ENCODE results near the gene CHST15. TPM values are rescaled to one million over a fixed set of nuclear protein-coding genes. Genes with fewer than 3 reads are reported as not detected.

CHST15 gene
- total and polyA plus RNA-seq, 2 experiments from 2014 or later, result 0.92 to 1.9 TPM

GRCh38 chr10:124048371-124049290, 44.8 kb downstream of the CHST15 start:
- peak in 1 of 2 donors; percentile 41 for DNase-seq (ENCODE audit: low read depth in 1 of 2, low spot score in 1 of 2)
- H3K27ac ChIP-seq, result no peak overlapping the region
- no peaks in the 10 kb centered on the region for H3K36me3 ChIP-seq
- no peak for TF ChIP-seq CTCF (IDR thresholded peaks at IDR 0.05; ENCODE audit: low read depth, low read length)
- no peaks in the 10 kb centered on the region for H3K27me3 ChIP-seq
- H3K4me3 ChIP-seq, result no peak overlapping the region
- H3K9me3 ChIP-seq (ENCODE audit: low read depth), result no peaks in the 10 kb centered on the region
- peaks cover 4% of the 10 kb centered on the region for H3K4me1 ChIP-seq (ENCODE audit: low read depth)

- no peak for DNase-seq (ENCODE audit: low read depth in 1 of 2, low spot score in 1 of 2)
- no peaks in the 10 kb centered on the region for H3K9me3 ChIP-seq (ENCODE audit: low read depth)
- no peaks in the 10 kb centered on the region for H3K36me3 ChIP-seq
- no peak for TF ChIP-seq CTCF (IDR thresholded peaks at IDR 0.05; ENCODE audit: low read depth, low read length)
- H3K27ac ChIP-seq, result no peak overlapping the region
- peaks cover 4% of the 10 kb centered on the region for H3K4me1 ChIP-seq (ENCODE audit: low read depth)
- H3K27me3 ChIP-seq, result no peaks in the 10 kb centered on the region
- no peak overlapping the region for H3K4me3 ChIP-seq
Observed at GRCh38 chr10:124047427-124048152, 45.8 kb downstream of the CHST15 start.

- H3K27ac ChIP-seq, result no peak overlapping the region
- H3K4me1 ChIP-seq (ENCODE audit: low read depth), result no peaks in the 10 kb centered on the region
- H3K9me3 ChIP-seq (ENCODE audit: low read depth), result no peaks in the 10 kb centered on the region
- no peaks in the 10 kb centered on the region for H3K27me3 ChIP-seq
- no peak for DNase-seq (ENCODE audit: low read depth in 1 of 2, low spot score in 1 of 2)
- no peaks in the 10 kb centered on the region for H3K36me3 ChIP-seq
- H3K4me3 ChIP-seq, result no peak overlapping the region
- TF ChIP-seq CTCF (IDR thresholded peaks at IDR 0.05; ENCODE audit: low read depth, low read length), result no peak
Observed at GRCh38 chr10:124045801-124046355, 47.5 kb downstream of the CHST15 start.

GRCh38 chr10:124045276-124045675, 48.1 kb downstream of the CHST15 start:
- Histone ChIP-seq H3K4me3 (no peak overlapping the region), H3K27me3 (no peaks in the 10 kb centered on the region), H3K27ac (no peak overlapping the region), H3K4me1 (ENCODE audit: low read depth) (no peaks in the 10 kb centered on the region), H3K9me3 (ENCODE audit: low read depth) (no peaks in the 10 kb centered on the region), H3K36me3 (no peaks in the 10 kb centered on the region)
- no peak for DNase-seq (ENCODE audit: low read depth in 1 of 2, low spot score in 1 of 2)
- TF ChIP-seq CTCF (IDR thresholded peaks at IDR 0.05; ENCODE audit: low read depth, low read length), result no peak

- no peaks in the 10 kb centered on the region for H3K27me3 ChIP-seq
- DNase-seq (ENCODE audit: low read depth in 1 of 2, low spot score in 1 of 2), result no peak
- no peak overlapping the region for H3K4me3 ChIP-seq
- H3K4me1 ChIP-seq (ENCODE audit: low read depth), result no peaks in the 10 kb centered on the region
- H3K36me3 ChIP-seq, result no peaks in the 10 kb centered on the region
- no peaks in the 10 kb centered on the region for H3K9me3 ChIP-seq (ENCODE audit: low read depth)
- no peak for TF ChIP-seq CTCF (IDR thresholded peaks at IDR 0.05; ENCODE audit: low read depth, low read length)
- no peak overlapping the region for H3K27ac ChIP-seq
Observed at GRCh38 chr10:124044143-124044862, 49.1 kb downstream of the CHST15 start.
